Endothelial cell of umbilical vein (primary cell): ENCODE results near the gene ATP13A4.

Source experiments
- CTCF ChIP-seq, 2 donors: IDR thresholded peaks; 1 replicate in 1 of 2; 2 replicates in 1 of 2; pipeline ENCODE4 v1.5.1; 2011; ENCODE audit warnings: low read length in 2 of 2, mild to moderate bottlenecking in 2 of 2, moderate library complexity in 2 of 2, control low read depth in 1 of 2, inconsistent platforms in 1 of 2, low read depth in 1 of 2; ENCODE audit not compliant: insufficient read depth in 1 of 2; ENCODE audit errors: extremely low read depth in 1 of 2
- EZH2 ChIP-seq: IDR thresholded peaks from 2 replicates; pipeline ENCODE4 v1.6.1; 2012; ENCODE audit warnings: borderline replicate concordance, low read depth, mild to moderate bottlenecking, moderate library complexity, low read length, inconsistent platforms; ENCODE audit not compliant: severe bottlenecking
- JUN ChIP-seq: IDR thresholded peaks from 2 replicates; pipeline ENCODE4 v1.6.1; 2011; ENCODE audit warnings: borderline replicate concordance, low read depth; ENCODE audit not compliant: insufficient read length, insufficient read depth
- MAX ChIP-seq: IDR thresholded peaks from 2 replicates; pipeline ENCODE4 v1.6.1; 2011; ENCODE audit not compliant: insufficient read depth, insufficient read length
- MYC ChIP-seq: IDR thresholded peaks from one replicate; pipeline ENCODE4 v1.6.1; 2011; ENCODE audit warnings: mild to moderate bottlenecking, low read depth, low read length
- POLR2AphosphoS5 ChIP-seq: IDR thresholded peaks from 2 replicates; pipeline ENCODE4 v1.6.1; 2012; ENCODE audit warnings: low read depth, mild to moderate bottlenecking, control low read depth, low read length, moderate library complexity; ENCODE audit not compliant: insufficient read depth

GRCh38 chr3:193589616-193590015, 34.9 kb upstream of the ATP13A4 start:
- TF ChIP-seq CTCF (IDR thresholded peaks at IDR 0.05; ENCODE audit: extremely low read depth in 1 of 2, insufficient read depth in 1 of 2, low read depth in 1 of 2, low read length in 2 of 2), result no peak
- no peak for TF ChIP-seq POLR2AphosphoS5
- no peak for TF ChIP-seq MAX
- TF ChIP-seq JUN, result no peak
- TF ChIP-seq EZH2, result no peak
- no peak for TF ChIP-seq MYC
